Measurements from ENCODE around the gene HIRIP3. TPM values are rescaled to one million over a fixed set of nuclear protein-coding genes. Genes with fewer than 3 reads are reported as not detected.

Gene HIRIP3
- total and polyA plus RNA-seq, 2 of the 4 experiments (the other 2 are of a cell fraction), result 5.0 to 10.5 TPM

DNA sequence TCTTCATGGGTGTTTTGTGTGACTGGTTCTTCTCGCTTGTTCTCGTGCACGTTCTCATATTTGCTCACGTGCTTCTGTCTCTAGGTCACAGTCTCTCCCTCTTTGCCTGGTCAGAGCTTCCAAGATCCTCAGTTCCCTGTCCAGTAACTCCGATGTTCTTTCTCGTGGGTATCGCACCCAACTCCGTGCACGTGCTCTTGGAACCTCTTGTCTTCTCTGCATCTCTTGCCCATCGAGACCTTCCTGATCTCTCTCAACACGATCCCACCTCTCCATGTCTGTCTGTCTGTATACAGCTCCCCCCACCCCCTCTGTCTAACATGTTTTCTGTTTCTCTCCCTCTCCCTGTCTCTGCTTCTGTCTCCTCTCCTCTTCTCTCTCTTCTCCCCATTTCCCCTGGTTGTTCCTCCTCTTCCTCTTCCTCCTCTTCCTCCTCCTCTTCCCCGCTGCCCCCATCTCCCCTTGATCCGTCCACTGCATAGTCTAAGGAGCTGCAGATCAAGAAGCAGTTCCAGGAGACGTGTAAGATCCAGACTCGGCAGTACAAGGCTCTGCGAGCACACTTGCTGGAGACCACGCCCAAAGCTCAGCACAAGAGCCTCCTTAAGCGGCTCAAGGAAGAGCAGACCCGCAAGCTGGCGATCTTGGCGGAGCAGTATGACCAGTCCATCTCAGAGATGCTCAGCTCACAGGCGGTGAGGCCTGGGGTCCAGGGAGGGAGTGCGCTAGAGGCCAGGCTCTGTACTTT, 6.1 kb downstream of the HIRIP3 start:
- ATAC-seq (ENCODE audit: low read depth), result no peak
- CTCF ChIA-PET, result no interaction called here

More for the DNA sequence above, 6.1 kb downstream of the HIRIP3 start:
- no peak overlapping the region for H3K27ac ChIP-seq (ENCODE audit: insufficient read depth, low read length)
- H4K20me1 ChIP-seq (ENCODE audit: insufficient read depth, low read length), result no peaks in the 10 kb centered on the region; the same call in 1 of the 2 replicates
- no peak overlapping the region for H2AK5ac ChIP-seq (ENCODE audit: low read depth, low read length)
- WGBS, 2 experiments (ENCODE audit: extremely low coverage in 2 of 2, insufficient read length in 1 of 2), result 93% methylated on average over 18 of the region's 23 CpGs; no CpG with 5 or more reads in 1 of the 2 experiments
- H4K5ac ChIP-seq (ENCODE audit: low read depth, low read length), result no peak overlapping the region
- TF ChIP-seq, protein P1, sequence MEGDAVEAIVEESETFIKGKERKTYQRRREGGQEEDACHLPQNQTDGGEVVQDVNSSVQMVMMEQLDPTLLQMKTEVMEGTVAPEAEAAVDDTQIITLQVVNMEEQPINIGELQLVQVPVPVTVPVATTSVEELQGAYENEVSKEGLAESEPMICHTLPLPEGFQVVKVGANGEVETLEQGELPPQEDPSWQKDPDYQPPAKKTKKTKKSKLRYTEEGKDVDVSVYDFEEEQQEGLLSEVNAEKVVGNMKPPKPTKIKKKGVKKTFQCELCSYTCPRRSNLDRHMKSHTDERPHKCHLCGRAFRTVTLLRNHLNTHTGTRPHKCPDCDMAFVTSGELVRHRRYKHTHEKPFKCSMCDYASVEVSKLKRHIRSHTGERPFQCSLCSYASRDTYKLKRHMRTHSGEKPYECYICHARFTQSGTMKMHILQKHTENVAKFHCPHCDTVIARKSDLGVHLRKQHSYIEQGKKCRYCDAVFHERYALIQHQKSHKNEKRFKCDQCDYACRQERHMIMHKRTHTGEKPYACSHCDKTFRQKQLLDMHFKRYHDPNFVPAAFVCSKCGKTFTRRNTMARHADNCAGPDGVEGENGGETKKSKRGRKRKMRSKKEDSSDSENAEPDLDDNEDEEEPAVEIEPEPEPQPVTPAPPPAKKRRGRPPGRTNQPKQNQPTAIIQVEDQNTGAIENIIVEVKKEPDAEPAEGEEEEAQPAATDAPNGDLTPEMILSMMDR (conservative IDR thresholded peaks at IDR 0.05; ENCODE audit: low read depth, low read length), result no peak
- TF ChIP-seq RFX5 (IDR thresholded peaks at IDR 0.05; ENCODE audit: low read depth, low read length), result no peak
- no peaks in the 10 kb centered on the region for H3K9me1 ChIP-seq (ENCODE audit: insufficient read depth, low read length)
- H4K91ac ChIP-seq (ENCODE audit: insufficient read depth, low read depth, low read length), result no peak overlapping the region
- H3K14ac ChIP-seq (replicated peaks; ENCODE audit: low read depth, low read length), result no peak overlapping the region
- dilution Hi-C loops (cut with HindIII; ENCODE audit: low sequenced_read_pairs, unreplicated experiment) (no loop called here), in situ Hi-C loops (cut with MboI; ENCODE audit: low sequenced_read_pairs) (no loop called here), intact Hi-C loops (cut with micrococcal nuclease) (no loop called here)
- POLR2A ChIA-PET (ENCODE audit: unreplicated experiment), result no interaction called here
- no peaks in the 10 kb centered on the region for H3K4me1 ChIP-seq (ENCODE audit: control insufficient read depth, insufficient read depth, low read length)
- H2AFZ ChIP-seq (replicated peaks; ENCODE audit: low read length, poor library complexity), result no peak overlapping the region
- peaks cover 67% of the 10 kb centered on the region for H3K36me3 ChIP-seq (ENCODE audit: control insufficient read depth, insufficient read depth, low read length)
- H3K79me1 ChIP-seq (ENCODE audit: low read depth in 1 of 2, low read length in 2 of 2), result peaks cover 0 to 12% of the 10 kb centered on the region in 2 experiments; a peak in 1 of 4 replicates
- H2BK20ac ChIP-seq (ENCODE audit: low read depth, low read length), result no peak overlapping the region
- H3K23ac ChIP-seq (ENCODE audit: low read depth, low read length), result no peak overlapping the region
- no peak overlapping the region for H3K18ac ChIP-seq (ENCODE audit: low read depth, low read length)
- H3K4ac ChIP-seq (ENCODE audit: low read depth, low read length), result no peak overlapping the region
- no peak for DNase-seq
- no peak overlapping the region for H2BK15ac ChIP-seq (ENCODE audit: low read depth, low read length)
- no peak overlapping the region for H3K56ac ChIP-seq (ENCODE audit: extremely low read depth, insufficient read depth, low read length)
- no peak overlapping the region for H3K4me3 ChIP-seq (ENCODE audit: insufficient read depth, low read depth, low read length)
- no peaks in the 10 kb centered on the region for H3K27me3 ChIP-seq (ENCODE audit: control insufficient read depth, insufficient read depth, low read length)
- no peak overlapping the region for H2BK120ac ChIP-seq (ENCODE audit: low read depth, low read length)
- BruUV-seq (replicated peaks), result no TSS peak
- no peak overlapping the region for H2AK9ac ChIP-seq (replicated peaks; ENCODE audit: low read depth, low read length, poor library complexity)
- H2BK5ac ChIP-seq (ENCODE audit: low read depth, low read length, poor library complexity, severe bottlenecking), result no peak overlapping the region
- no peak overlapping the region for H4K8ac ChIP-seq (ENCODE audit: low read depth in 2 of 2, low read length in 2 of 2)
- no peak overlapping the region for H3K4me2 ChIP-seq (ENCODE audit: low read depth, low read length)
- no peak overlapping the region for H3K9ac ChIP-seq (ENCODE audit: low read depth, low read length)
- no peaks in the 10 kb centered on the region for H3K9me3 ChIP-seq (ENCODE audit: control insufficient read depth, insufficient read depth, low read length)
